GM21619 (cell line): ENCODE data around the gene DNAAF8.

Experiments used
- ATAC-seq: cut with Tn5 transposase; IDR thresholded peaks from one replicate; pipeline ENCODE4 v1.9.1; 2021; ENCODE audit not compliant: unreplicated experiment

Gene DNAAF8

DNA sequence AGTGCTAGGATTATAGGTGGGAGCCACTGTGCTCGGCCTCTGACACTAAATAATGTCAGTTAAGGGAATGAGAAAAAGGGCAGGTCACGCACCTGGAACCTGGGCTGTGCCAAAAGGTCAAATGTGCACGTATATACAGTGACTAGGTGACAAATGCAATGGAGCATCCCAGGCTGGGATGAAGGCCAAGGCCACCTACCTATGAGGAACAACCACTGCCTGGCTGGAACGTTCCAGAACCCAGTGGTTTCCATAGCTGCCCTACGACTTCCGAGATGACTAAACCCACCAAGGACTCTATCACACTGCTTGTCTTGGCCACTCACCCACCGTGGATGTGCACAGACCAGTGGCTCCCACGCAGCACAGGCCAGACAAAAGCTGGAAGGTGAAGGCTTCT, 16.6 kb downstream of the DNAAF8 start:
- no peak for ATAC-seq

GRCh38 chr16:4752351-4753100, 18.2 kb downstream of the DNAAF8 start:
- no peak for ATAC-seq

GRCh38 chr16:4753227-4753626, 18.9 kb downstream of the DNAAF8 start:
- no peak for ATAC-seq

DNA sequence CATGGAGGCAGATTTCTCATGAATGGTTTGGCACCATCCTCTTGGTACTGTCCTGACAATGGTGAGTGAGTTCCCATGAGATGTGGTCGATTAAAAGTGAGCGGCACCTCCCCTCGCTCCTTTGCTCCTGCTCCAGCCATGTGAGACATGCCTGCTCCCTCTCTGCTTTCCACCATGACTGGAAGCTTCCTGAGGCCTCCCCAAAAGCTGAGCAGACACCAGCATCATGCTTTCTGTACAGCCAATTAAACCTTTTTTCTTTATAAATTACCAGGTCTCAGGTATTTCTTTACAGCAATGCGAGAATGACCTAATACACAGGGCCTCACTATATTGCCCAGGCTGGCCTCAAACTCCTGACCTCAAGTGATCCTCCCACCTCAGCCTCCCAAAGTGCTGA, 20.5 kb downstream of the DNAAF8 start:
- ATAC-seq, result no peak

GRCh38 chr16:4755687-4756086, 21.4 kb downstream of the DNAAF8 start:
- ATAC-seq, result no peak

DNA sequence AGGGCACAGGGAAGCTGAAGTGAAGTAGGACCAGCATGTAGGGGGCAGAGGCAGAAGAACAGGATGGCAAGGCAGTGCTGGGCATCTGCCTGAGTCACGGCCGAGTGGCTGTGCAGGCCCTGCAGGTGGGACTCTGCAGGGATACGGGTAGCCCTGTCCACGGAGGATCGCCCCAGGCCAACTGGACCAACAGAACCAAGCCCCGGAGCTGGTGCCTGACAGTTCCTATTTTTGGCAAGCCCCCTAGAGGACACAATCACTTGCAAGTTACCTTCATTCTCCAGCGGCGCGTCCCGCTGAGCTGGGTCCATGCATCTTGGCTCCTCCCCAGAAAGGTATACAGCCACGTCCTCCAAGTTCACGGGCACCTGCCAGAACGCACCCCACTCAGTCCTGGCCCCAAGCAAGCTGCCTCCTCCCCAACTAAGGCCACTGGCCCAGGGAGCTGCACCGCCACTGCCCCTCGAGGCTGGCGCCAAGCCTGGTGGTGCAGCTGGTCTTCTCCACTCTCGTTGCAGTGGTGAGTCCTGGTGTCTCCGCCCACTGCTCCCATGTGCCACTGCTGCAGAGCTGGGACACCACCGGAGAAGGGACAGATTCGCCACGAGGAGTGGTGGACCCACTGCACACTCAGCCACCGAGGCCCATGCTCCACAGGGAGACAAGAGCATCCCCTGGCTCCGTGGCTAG, 26.0 kb downstream of the DNAAF8 start:
- no peak for ATAC-seq

DNA sequence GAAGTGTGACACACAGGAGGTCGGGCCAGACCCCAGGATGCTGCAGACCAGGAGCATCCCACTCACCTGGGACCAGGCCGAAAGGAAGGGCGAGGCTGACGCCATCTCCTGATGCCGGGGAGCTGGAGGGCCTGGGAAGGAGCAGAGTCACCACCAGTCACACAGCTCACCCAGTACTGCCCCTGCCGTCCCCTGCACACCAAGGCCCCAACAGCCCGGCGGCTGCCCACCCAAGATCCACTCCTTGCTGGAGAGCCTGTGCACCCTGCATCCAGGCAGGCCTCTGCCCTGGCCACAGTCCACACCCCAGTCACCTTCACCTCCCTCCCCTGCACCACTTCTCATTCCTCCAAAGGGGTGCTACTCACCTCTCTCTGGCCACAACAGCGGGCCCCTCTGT, 27.9 kb downstream of the DNAAF8 start:
- ATAC-seq, result no peak

DNA sequence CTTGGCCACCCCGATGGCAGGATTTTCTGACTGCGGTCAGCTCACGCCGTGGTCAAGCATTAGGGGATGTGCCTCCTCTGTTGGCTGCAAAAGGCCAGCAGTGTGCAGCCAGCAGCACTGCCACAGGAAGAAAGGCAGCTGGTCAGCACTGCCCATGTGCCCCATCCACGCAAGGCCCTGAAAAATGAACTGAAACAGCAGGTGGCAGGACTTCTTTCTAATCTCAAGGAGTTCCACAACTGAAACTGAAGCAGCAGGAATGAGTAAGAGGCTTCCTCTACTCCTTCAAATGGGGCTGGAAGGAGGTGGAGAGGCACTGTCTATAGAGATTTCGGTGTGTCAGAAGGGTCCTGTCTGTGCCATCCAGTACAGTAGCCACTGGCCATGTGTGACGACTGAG, 29.5 kb downstream of the DNAAF8 start:
- no peak for ATAC-seq

GRCh38 chr16:4765511-4766474, 31.5 kb downstream of the DNAAF8 start:
- no peak for ATAC-seq

DNA sequence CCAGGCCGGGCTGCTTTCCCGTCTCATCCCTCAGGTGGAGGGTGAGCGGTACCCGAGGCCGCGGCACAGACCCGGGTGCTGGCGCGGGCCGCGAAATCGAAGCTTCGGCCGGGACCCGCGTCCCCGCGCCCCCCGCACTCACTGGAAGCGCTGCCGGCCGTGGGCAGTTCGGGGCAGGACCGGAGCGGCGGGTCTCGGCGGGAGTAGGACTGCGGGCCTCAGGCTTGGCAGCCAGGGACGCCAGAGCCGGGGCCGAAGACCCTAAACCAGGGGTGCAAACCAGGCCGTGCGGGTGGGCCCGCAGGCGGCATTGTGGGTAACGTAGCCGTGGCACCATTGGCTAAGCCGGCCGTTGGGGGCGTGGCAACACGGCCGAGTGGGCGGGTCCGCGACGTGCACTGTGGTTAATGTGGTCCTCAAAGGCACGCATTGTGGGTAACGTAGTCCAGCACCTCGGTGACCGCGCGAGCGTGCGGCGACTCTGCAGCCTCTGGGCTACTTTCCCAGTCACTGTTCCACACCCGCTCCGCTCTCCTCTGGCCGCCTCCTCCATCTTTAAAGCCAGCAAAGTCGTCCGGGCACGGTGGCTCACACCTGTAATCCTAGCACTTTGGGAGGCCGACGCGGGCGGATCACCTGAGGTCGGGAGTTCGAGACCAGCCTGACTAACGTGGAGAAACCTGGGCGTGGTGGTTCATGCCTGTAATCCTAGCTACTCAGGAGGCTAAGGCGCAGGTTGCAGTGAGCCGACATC, 32.7 kb downstream of the DNAAF8 start, which contains the start of gene ZNF500:
ZNF500 (minus strand) TSS at position 288 of the 754 bp plus-strand sequence. CDS start 1,184 bp downstream, outside the sequence.
- peak; percentile 84 for ATAC-seq

DNA sequence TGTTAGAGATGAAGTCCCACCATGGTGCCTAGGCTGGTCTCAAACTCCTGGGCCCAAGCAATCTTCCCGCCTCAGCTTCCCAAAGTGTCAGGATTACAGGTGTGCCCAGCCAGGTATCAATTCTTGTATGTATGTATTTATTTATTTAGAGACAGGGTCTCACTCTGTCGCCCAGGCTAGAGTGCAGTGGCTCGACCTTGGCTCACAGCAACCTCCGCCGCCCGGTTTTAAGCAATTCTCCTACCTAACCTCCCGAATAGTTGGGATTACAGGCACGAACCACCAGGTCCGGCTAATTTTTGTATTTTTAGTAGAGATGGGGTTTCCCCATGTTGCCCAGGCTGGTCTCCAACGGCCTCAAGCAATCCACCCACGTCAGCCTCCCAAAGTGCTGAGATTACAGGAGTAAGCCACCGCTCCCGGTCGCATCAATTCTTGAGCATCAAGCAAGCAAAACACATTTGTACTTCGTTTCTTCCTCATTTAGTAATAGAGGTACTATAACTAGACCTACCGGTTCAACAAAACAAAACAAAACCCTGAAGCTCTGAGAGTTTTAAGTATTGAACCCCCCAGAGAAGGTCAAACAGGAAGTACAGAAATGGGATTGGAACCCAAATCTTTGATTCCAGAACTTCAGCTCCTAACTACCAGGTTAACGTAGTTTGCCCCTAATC, 33.7 kb downstream of the DNAAF8 start:
- ATAC-seq, result no peak

- peak; percentile 64 for ATAC-seq
Measured at GRCh38 chr16:4768549-4769305, 34.4 kb downstream of the DNAAF8 start.

GRCh38 chr16:4769306-4769638, 34.9 kb downstream of the DNAAF8 start:
- ATAC-seq, result no peak

DNA sequence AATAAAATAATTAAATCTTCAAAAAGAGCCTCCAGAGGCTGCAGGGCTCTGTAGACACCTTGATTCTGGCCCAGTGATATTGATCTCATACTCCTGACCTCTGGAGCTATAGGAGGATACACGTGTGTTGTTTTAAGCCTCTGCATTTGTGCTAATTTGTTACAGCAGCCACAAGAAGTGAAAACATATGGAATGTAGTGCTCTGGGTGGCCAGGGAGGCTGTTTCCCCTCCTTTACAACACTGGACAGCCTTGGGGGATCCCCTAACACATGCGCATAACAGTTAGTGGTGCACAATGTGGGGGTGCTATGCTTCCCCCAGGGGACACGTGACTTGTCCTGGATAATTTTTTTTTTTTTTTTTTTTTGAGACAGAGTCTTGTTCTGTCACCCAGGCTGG, 37.3 kb downstream of the DNAAF8 start:
- ATAC-seq, result no peak

DNA sequence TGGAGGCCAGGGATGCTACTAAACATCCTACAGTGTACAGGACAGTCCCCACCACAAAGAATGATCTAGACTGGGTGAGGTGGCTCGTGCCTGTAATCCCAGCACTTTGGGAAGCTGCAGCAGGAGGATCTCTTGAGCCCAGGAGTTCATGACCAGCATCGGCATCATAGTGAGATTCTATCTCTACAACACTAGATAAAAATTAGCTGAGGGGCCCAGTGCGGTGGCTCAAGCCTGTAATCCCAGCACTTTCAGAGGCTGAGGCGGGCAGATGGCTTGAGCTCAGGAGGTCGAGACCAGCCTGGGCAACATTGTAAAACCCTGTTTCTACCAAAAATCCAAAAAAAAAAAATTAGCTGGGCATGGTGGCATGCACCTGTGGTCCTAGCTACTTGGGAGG, 38.0 kb downstream of the DNAAF8 start:
- no peak for ATAC-seq

DNA sequence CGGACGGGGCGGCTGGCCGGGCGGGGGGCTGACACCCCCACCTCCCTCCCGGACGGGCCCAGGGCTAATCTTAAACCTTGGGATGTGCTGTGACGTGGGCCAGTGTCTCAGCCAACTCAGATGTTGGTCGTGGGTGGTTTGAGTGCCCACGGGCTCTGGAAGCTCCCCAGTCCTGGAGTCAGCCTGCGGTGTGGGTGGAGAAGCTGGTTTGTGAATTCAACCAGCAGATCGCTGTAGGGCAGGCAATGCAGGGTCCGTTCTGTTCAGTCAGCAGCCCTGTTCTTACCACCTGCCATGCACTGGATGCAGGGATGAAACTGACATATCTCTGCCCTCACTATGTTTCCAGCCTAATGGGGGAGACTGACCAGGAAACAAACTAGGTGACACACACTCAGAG, 40.7 kb downstream of the DNAAF8 start:
- ATAC-seq, result no peak

GRCh38 chr16:4776141-4776705, 41.9 kb downstream of the DNAAF8 start:
- ATAC-seq, result no peak

DNA sequence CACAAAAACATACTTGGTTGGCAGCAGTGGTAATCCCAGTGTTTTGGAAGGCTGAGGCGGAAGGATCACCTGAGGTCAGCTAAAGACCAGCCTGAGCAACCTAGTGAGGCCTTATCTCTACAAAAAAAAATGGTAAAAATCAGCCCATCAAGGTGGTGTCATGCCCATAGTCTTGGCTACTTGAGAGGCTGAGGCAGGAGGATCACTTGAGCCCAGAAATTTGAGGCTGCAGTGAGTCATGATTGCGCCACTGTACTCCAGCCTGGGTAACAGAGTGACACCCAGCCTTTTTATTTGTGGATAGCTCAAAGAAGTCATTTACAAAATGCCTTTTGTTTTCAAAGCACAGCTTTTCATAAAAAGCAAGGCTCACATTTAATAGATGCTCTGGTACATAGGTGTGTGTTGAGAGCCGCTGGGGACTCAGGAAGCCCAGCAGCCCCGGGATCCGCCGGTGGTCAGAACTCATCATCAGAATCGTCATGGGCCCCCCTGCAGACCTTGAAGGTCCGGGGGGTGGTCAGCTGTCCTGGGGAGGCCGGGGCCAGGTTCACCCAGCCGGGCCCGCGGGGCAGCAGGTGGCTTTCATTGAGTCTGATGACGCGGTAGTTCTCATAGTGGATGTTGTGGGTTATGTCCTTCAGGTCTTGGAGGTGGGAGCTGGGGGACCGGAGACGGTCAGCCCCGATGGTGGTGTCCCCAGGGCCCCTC, 43.2 kb downstream of the DNAAF8 start:
- ATAC-seq, result no peak

- ATAC-seq, result no peak
Measured at GRCh38 chr16:4778050-4778392, 43.7 kb downstream of the DNAAF8 start.
